ENCODE data around the gene CFAP45. TPM values are rescaled to one million over a fixed set of nuclear protein-coding genes. Genes with fewer than 3 reads are reported as not detected.

The CFAP45 gene
- total RNA-seq, 1 donor from 2014 or later, result not detected

DNA sequence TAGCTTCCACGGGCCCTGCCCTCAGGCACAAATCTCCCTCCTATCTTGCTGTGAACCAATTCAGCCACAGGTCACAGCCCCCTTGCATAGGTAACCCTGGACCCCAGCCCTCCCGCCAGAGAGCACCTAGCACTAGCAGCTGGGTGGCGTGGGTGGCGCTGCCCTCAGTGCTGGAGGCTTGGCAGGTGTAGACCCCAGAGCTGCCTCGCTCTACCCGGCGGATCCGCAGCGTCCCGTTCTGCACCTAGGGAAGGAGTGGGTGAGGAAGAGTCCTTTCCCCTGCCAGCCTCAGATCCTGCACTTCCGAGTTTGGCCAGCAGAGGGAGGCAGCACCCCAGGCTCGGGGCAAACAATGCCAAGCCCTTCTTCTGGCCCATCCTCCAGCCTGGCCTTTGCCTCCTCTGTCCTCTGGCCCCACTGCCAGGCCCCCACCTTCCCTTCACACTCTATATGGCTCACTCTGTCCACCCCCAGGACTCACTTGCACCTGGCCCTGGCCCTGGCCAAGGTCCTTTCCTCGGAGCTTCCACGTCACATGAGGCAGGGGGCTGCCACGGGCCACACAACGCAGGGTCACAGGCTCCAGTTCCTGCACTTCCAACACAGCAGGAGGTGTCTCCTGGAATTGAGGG, 36.4 kb upstream of the CFAP45 start:
- ATAC-seq (peak; percentile 95), DNase-seq (ENCODE audit: low spot score) (peak; percentile 83)

DNA sequence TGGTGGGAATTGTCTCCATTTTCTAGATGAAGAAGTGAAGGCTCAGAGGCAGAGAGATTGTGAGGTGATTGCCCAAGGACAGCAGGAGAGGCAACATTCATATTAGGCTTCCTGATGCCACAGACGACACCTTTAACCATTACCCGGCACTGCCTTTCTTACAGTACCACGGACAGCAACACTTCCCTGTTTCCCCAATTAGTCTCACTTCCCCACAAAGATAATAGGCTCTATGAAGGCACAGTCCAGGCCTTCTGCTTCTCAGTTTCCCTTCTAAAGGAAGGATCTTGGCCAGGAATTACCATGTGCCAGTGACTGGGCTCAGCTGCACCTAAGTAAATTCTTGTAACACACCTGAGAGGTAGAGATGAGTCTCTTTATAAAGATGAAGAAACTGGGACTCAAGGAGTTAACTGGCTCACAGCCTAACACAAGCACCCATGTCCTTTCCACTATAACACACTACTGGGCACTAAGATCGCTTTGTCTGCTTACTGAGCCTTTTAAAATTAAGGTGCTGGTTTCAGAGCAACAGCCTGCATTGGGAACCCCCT, 35.8 kb upstream of the CFAP45 start:
- no peak for DNase-seq (ENCODE audit: low spot score)
- no peak for ATAC-seq

DNA sequence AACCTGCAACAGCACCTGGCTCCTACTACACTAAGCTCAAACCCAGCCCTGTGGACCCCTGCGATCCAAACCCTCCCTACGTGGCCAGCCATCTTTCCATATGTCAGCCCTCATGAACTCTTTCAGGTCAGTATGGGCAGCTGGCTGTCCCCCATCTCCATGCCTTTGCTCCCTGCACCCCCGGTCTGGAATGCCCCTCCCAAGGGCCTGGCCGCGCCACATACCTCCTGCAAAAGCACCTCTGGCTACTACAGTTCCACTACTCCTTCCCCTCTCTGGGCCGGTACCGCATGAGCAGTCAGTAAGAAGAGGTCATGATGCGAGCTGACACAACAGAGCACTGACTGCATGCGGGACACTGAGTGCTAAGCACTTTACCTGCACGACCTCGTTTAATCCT, 35.3 kb upstream of the CFAP45 start:
- ATAC-seq, result no peak
- no peak for DNase-seq (ENCODE audit: low spot score)

DNA sequence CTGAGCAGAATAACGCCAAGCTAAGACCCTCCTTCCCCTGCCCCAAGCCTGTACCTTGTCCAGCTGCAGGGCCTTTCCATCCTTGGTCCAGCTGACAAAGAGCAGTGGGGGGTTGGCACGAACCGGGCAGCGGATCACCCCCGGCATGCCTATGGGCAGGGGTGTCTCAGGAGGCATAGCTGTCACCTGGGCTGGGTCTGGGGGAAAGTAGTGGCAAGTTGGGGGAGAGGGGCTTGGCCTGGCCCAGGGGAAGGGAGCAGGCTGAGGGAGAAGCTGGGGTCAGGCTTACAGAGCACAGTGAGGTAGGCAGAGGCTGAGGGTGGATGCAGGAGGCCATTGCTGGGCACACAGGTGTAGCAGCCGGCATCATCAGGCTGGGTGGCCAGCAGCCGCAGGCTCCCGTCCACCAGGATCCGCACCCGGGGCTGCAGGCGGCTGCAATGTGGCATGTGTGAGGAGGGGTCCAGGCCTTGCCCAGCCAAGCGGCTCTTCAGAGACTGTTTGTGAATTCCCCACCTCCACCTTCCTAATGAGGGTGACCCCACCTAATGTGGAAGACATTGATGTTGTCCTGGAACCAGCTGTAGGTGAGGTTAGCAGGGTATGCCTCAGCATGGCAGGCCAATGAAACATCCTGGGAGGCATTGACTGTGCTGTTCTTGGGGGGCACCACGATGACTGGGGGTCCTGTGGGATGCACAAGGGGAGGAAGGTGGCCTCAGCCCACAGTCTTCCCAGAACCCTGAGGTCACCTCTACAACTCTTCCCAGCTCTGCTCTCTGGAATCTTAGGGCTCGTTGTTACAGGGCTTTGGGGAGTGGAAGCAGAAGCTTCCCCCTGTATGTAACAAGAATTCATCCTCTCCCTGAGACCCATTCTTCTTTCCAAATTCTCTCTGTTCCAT, 34.4 kb upstream of the CFAP45 start:
- ATAC-seq (no peak), DNase-seq (ENCODE audit: low spot score) (no peak)

DNA sequence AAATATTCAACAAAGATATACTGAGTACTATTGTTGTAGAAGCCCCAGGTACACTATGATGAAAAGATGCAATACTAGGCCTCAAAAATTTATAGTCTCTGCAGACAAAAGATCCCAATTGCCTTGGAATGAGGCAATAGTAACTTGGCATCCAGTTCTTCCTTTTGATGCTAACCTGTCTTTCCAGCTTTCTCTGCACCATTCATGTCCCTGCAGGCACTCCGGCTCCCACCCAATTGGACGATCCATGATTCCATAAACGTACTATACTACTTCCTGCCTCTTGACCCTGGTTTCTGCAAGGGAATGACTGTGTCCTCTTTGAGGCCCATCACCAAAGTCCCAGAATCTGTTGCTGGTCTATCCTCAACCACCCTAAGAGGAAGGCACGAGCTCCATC, 33.4 kb upstream of the CFAP45 start:
- ATAC-seq (no peak), DNase-seq (ENCODE audit: low spot score) (no peak)

DNA sequence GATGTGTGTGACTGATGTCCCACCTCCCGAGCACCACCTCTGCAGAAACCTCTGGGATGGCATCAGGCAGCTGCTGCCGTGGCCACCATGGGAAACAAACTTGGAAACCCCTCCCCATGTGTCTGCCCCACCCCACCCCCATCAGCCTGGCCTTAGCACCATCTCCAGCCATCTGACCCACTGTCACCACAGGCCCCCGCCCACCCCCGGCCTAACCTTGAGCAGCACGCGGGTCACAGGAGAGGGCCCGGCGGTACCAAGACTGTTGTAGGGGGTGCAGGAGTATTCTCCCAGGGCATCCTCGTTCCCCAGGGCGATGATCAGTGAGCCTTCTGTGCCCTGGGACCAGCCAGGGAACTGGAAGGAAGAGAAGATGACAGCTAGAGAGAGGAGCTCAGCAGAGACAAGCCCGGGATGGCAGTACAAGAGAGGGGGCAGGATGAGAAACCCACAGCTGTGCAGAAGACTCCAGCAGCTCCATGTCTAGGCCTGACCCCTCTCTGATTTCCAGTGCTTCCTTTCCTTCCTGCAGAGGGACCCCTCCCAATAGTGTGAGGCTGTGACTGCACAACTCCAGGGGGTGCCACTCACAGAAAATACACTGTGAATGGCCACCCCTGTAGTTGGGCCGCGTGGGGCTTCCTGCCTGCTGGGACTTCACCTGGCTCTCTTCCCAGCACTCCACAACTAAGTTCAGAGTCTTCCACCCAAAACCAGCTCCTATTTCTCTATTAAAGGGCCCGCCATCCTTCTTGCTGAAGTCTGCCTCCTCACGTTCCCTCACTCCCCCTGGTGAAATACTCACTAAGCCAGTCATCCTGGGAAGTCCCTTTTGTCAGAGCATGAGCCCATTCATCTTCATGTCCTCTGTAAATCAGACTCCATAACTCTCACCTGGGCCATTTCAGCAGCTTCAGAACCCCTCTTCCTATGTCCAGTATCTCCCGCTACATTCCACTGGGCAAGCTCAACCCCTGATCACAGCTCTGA, 32.6 kb upstream of the CFAP45 start:
- ATAC-seq (no peak), DNase-seq (ENCODE audit: low spot score) (no peak)

DNA sequence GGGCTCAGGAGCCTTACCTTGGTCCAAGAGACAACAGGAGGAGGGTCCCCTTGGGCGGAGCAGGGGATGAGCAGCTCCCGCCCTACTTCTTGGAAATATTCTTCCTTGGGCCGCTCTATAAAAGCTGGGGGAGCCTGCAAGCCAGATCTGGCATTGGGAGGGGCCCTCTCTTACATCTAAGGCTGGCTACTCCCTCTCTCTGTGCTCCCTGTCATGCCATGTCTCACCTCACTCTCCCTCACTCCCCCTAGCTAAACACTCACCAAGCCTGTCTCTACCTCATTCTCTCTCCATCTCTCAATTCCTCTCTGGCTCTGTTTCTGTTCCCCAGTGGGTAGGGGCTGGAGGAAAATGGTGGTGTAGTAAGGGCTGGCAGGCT, 31.8 kb upstream of the CFAP45 start:
- DNase-seq (ENCODE audit: low spot score) (no peak), ATAC-seq (no peak)

DNA sequence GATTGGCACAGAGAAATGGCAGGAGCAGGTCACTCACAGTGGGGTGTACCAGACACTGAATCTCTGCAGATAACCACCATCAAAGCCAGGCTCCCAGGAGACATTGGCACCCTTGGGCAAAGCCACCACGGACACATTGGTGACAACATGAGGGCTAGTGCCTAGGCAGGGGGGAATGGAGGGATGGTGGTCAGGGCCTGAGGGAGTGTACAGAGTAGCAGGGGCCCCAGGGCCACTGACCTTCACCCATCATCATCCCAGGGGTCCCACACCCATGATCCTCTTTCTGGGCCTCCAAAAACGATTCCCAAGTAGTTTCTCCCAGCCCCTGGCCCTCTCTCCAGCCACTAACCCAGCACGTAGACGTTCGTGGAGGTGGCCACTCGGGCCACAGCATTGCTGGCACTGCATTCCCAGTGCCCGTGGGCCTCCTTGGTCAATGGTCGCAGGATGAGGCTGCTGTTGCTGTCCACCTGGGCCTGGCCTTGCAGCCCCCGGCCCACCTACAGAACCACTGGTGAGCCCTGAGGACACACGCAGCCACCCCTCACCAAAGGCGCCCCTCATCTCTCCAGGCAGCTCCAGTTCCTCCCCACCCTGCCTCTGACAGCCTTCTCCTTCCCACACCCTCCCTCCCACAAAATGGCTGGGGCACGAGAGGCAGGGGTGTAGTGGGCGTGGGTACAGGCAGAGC, 31.3 kb upstream of the CFAP45 start:
- ATAC-seq (no peak), DNase-seq (ENCODE audit: low spot score) (no peak)

DNA sequence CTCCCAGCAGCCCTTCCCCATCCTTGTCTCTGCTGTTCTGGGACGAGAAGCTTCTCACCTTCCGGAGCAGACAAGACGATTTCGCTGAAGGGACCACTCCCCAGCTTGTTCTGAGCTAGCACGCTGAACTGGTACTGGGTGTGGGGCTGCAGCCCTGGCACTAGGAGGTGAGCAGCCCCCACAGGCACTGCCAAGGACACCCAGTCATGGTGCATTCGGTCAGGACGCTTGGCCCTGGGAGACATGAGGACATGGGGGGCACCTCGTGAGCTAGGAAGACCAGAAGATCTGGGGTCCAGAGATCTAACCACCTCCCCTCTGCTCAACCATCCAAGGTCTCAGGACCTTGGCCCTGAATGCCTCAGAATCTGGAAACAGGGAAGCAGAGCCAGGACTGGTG, 30.7 kb upstream of the CFAP45 start:
- no peak for ATAC-seq
- DNase-seq (ENCODE audit: low spot score), result no peak

DNA sequence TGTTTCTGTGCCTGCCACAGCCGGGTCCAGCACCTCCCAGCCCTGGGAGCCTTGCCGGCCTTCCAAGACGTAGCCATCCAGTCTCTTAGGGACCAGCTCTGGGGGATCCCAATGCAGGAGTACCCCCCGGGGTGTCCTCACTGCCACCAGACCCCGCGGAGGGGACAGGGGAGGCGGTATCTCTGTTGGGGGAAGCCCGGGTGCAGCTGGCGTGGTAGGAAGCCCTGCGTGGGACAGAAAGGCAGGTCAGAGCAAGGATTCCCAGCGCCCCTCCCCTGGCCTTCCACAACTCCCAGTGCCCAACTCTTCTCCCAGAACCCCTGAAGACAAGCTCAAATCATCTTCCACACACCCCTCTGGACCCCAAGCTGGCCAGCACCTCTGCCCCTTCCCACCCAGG, 30.3 kb upstream of the CFAP45 start:
- ATAC-seq (no peak), DNase-seq (ENCODE audit: low spot score) (no peak)

DNA sequence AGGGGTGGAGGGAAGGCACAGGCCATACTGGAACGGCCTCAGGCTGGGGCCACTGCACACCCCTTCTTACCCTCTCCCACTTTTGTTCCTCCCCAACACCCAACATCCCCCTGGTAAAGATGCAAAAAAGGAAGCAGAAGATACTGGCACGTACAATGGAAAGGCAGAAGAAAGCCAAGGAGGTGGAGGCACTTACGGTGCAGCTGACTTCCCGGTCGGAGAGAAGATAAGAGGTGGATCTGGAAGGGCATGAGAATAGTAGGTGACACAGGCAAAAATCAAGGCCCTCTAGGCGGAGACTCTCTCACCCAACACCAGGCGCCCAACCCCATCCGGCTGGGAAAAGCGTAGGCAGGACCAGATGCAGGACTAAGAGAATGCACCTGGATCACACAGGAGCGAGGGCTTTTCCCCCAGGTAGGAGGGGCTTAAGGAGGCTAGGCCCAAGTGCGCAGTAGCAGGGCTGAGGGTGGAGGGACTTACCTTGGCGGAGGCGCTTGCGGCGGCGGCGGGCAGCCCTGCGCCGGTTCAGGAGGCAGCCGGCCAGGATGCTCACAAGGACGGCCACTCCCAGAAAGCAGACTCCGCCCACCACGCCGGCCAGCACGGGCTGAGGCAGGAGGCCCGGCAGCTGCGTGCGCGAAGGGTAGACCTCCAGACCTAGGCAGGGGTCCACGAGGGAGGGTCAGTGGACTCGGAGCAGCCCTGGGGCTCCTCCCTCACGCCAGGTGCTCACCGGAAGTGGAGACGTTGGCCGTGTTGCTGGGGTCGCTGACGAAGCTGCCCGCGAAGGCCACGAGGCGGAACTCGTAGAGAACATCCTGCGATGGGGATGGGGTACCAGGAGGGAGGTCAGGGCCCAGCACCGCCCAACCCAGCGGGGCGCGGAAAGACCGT, 29.4 kb upstream of the CFAP45 start:
- no peak for ATAC-seq
- no peak for DNase-seq (ENCODE audit: low spot score)

DNA sequence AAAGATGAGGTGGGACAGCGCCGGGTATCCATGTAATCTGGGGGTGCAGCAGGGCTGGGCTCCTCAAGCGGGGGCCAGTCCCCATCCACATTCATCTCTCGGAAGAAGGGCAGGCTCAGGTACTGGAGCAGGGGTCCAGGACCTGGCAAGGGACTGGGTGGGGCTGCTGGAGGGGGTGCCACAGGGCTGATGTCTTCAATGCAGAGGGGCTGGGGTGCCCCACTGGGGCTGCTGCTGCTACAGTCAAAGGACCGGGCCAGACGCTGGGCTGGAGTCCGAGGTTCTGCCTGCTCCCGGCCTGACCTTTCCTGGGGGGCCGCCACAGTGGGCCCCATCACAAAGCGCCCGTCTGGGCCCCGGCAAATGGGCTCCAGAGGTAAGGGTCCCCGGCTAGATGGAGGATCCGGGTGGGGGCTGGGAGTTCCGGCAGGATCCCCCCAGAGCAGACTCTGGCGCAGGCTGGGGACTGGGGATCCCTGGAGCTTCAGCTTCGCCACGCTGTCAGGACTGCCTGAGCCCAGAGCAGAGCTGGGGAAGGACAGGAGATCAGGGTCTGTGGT, 28.6 kb upstream of the CFAP45 start:
- no peak for DNase-seq (ENCODE audit: low spot score)
- ATAC-seq, result no peak

DNA sequence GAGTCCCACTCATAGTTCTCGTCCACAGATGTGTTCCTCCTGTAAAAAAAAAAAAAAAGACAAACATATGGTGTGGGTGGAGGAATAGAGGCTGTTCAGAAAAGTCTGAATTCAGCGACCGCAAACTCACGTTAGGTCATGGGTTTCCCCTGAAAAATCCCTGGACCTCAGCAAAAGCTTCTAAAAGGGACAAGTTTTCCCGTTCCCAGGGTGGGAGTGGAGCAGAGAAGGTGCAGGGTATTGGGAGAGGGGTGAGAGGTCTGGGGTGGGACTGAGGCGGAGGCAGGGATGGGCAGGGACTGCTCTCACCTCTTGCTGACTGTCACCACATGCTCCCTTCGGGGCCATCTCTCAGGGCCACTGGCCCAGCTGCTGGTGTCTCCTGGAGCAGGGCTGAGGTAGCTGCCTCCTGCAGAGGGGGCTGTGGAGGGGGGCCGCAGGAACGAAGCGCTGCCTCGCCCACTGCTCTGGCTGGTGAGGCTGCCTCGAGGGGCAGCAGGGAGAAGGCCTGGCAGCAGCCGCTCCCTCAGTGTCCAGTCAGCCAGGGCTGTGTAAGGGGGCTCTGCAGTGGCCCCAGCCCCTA, 28.0 kb upstream of the CFAP45 start:
- ATAC-seq (no peak), DNase-seq (ENCODE audit: low spot score) (no peak)

DNA sequence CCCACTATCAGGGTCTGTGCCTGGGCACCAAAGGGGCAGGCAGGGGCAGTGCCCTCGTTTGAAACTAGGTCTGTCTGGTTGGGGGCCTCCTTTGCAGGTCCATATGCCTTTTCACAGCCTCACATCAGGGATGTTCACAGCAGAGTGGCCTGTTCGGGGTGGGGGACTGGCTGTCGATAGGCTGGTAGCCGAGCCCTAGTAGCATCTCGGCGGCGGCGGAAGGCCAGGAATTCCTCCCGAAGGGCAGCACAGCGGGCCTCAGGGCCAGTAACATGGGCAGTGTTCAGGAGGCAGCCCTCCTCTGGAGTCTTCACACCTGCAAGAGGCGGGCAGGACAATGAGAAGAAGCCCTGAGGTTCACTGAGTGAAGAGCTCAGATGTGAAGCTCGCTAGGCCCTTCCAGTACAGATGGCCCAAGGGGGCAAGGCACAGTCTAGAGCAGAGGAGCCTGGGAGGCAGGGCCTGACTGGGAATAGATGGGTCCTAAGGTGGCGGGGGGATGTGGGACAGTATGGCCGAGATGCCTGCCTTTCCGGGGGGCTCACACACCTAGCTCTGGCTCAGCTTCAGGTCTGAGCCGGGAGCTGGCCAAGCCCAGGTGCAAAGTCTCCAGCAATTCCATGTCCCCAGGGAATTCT, 27.4 kb upstream of the CFAP45 start:
- DNase-seq (ENCODE audit: low spot score) (no peak), ATAC-seq (no peak)

DNA sequence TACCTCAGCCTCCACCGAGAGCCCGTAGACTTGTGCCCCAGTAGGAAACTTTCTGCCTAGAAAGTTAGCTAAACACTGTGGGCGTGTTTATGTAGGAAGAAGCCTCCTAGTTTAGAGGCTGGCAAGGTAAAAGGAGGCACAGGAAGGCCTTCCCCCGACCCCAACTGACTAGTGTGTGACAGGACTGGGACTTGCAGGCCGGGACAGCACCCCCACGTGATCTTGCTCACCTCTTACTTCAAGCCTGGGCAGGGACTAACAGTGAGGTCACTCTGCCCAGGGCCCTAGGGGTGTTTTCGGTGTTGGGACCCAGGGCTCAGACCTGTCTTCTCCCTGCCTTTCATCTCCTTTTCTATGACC, 25.7 kb upstream of the CFAP45 start:
- ATAC-seq, result peak; percentile 1
- peak; percentile 58 for DNase-seq (ENCODE audit: low spot score)

DNA sequence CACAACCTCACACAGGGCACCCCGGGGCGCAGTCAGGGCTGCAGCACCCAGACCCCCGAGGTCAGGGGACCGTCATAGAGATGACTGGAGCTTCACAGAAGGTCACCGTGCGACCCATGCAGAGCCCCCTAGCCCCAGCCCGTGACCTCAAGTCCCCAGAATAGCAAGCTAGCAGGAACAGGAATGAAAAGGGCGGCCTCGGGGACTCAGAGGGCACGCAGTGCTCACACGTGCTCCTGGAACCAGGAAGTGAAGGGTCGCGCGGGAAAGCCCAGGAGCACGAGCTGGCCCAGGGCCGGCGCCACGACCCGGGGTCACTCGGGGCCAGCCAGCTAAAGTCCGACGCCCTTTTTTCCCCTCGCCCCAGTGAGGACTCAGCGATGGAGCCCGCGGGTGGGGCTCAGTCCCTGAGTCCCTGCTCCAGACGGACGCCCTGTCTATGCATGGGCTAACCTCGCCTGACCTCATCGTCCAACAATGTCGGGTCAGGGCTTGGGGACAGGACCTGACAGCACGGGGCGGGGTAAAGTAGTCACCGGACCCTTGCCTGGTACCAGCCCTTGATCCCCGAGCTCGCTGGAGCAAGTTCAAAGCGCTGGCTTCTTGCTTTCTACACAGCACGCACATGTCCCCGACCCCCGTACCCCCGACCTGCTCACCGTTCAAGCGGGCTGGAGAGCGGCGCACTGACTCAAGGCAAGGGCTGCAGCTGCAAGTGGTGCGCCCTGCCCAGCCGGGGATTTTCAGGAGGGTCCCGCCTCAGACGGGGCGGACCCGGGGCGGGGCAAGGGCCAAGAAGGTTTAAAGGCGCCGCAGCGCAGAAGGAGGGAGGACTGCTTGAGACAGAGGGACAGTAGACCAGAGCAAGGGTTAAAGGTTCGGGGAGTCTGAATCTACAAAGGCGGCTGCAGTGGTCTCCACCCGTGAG, 25.1 kb upstream of the CFAP45 start, which contains the start of gene TAGLN2:
TAGLN2 (minus strand) TSS at position 717 of the 928 bp plus-strand sequence. CDS start 4,998 bp downstream, outside the sequence.
- DNase-seq (ENCODE audit: low spot score), result peak; percentile 89
- ATAC-seq, result peak; percentile 75

All from left lobe of liver (tissue), 2 donors.